Adrenal gland (tissue), 12 donors: ENCODE data around the gene DNAH12. TPM values are rescaled to one million over a fixed set of nuclear protein-coding genes. Genes with fewer than 3 reads are reported as not detected.
A peak's percentile ranks its signal among the peaks of the same experiment; 100 is the strongest.

Experiments
- DNase-seq, 7 donors: peaks; one replicate each; pipeline ENCODE4 v3.0.0-alpha.2; 2019 to 2020
- H3K27ac ChIP-seq, 5 donors: fragments of 200-600 bp; sonication (generic) in 4 of 5; 1 replicate in 3 of 5; 2 replicates in 2 of 5; pipeline versions ENCODE4 v1.5.1 to v1.8.0; 2016 to 2020; ENCODE audit warnings: mild to moderate bottlenecking in 1 of 5
- H3K27me3 ChIP-seq: fragments of 200-600 bp; 2 replicates; pipeline ENCODE4 v1.8.0; 2021
- H3K36me3 ChIP-seq, 2 donors: fragments of 200-600 bp; replicated peaks in 1 of 2; 1 replicate in 1 of 2; 2 replicates in 1 of 2; pipeline versions ENCODE4 v1.5.1 to v1.8.0; 2018 to 2022
- H3K4me1 ChIP-seq, 2 donors: fragments of 200-600 bp; replicated peaks in 1 of 2; 1 replicate in 1 of 2; 2 replicates in 1 of 2; pipeline versions ENCODE4 v1.5.1 to v1.8.0; 2018 to 2021
- H3K4me3 ChIP-seq, 4 donors: fragments of 200-600 bp; sonication (generic) in 3 of 4; one replicate each; pipeline ENCODE4 v1.5.1; 2016 to 2018
- H3K9me3 ChIP-seq, 3 donors: fragments of 200-600 bp; sonication (generic) in 1 of 3; replicated peaks in 1 of 3; 1 replicate in 2 of 3; 2 replicates in 1 of 3; pipeline versions ENCODE4 v1.5.1 to v1.8.0; 2016 to 2021
- POLR2A ChIP-seq, 2 donors: fragments of 450-650 bp; IDR thresholded peaks; one replicate each; pipeline ENCODE4 v1.6.1; 2017; ENCODE audit warnings: antibody characterized with exemption in 2 of 2, mild to moderate bottlenecking in 2 of 2, moderate library complexity in 1 of 2
- WGBS, 4 donors: extraction: QIAGEN DNeasy Blood & Tissue Kit in 2 of 4; methylation state at CpG; one replicate each; pipeline versions ENCODE4 v1.1.5 to v1.1.7; 2013 to 2017; 5-methylcytosine and 5-hydroxymethylcytosine counted together
- intact Hi-C, 2 donors: fragments of 100-400 bp; cut with DNase I; formaldehyde crosslinking; loops; one replicate each; pipeline versions ENCODE4 v1.14.1 to v1.15.0; 2022 to 2023
- polyA plus RNA-seq, 3 donors: library from polyadenylated mRNA; stranded (reverse); fragments of 200-250 nt in 2 of 3; fragments of 350-450 nt in 1 of 3; fragmentation: Illumina TruSeq in 1 of 3; extraction: RNeasy Lipid Tissue Mini Kit (QIAGEN cat#74804) in 1 of 3; gene quantifications; one replicate each; pipeline ENCODE4 v1.2.3, GENCODE V29; 2013 to 2014
- total RNA-seq, 9 donors: library from RNA; depleted of rRNA in 4 of 9; stranded (reverse); fragments of >200 nt in 4 of 9; fragments of 120-200 nt in 1 of 9; fragmentation: NEBNext Ultra II Directional in 1 of 9; extraction: Animal tissue kit (Norgen Biotek cat#: 25700) in 1 of 9; gene quantifications; one replicate each; pipeline versions ENCODE4 v1.1.0 to v1.2.4, GENCODE V29; 2013 to 2023
- TF ChIP-seq, protein P1 (sequence below), 6 experiments: fragments of 450-650 bp in 4 of 6; fragments of 200-600 bp in 2 of 6; sonication (generic) in 1 of 6; IDR thresholded peaks; 1 replicate in 5 of 6; 2 replicates in 1 of 6; pipeline versions ENCODE4 v1.5.1 to v1.8.0; 2016 to 2021; ENCODE audit warnings: antibody characterized with exemption in 6 of 6, mild to moderate bottlenecking in 2 of 6, moderate library complexity in 1 of 6
- donor health status: healthy with polysubstance abuse.
- donor health status: Bipolar disorder and iron deficiency.
- donor health status: DM: yes; HTN: yes; CAD: no.
- donor health status: DM: no; HTN: no; CAD: no.
- donor health status: DM: no; HTN: no; CAD: no.
- donor health status: DM: yes; HTN: yes; CAD: no.

Gene DNAH12
- total and polyA plus RNA-seq, 12 donors: 0.16 to 1.8 (median 0.58) TPM

DNA sequence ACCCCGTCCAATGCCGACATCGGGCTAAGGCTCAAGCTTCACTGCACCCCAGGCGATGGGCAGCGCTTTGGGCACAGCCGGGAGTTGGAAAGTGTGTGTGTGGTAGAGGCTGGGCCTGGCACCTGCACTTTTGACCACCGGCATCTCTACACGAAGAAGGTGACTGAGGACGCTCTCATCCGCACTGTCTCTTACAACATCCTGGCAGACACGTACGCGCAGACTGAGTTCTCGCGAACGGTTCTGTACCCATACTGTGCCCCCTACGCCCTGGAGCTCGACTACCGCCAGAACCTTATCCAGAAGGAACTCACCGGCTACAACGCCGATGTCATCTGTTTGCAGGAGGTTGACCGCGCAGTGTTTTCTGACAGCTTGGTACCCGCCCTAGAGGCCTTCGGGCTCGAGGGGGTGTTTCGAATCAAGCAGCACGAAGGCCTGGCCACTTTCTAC, 13.0 kb upstream of the DNAH12 start:
- peak overlapping the region in 3 of 4 donors; percentile 83 to 99 (median 95) for H3K4me3 ChIP-seq
- peaks cover 14 to 48% of the 10 kb centered on the region in 2 donors for H3K4me1 ChIP-seq
- H3K9me3 ChIP-seq: no peaks in the 10 kb centered on the region
- 1% methylated on average over 23 to 29 of the region's 29 CpGs for WGBS, 4 donors
- H3K27ac ChIP-seq: peak overlapping the region; percentile 85 to 97 (median 95)
- H3K36me3 ChIP-seq: peaks cover 0 to 26% of the 10 kb centered on the region in 2 donors
- TF ChIP-seq POLR2A (IDR thresholded peaks at IDR 0.05): peak in 1 of 2 donors; percentile 27
- TF ChIP-seq, protein P1, sequence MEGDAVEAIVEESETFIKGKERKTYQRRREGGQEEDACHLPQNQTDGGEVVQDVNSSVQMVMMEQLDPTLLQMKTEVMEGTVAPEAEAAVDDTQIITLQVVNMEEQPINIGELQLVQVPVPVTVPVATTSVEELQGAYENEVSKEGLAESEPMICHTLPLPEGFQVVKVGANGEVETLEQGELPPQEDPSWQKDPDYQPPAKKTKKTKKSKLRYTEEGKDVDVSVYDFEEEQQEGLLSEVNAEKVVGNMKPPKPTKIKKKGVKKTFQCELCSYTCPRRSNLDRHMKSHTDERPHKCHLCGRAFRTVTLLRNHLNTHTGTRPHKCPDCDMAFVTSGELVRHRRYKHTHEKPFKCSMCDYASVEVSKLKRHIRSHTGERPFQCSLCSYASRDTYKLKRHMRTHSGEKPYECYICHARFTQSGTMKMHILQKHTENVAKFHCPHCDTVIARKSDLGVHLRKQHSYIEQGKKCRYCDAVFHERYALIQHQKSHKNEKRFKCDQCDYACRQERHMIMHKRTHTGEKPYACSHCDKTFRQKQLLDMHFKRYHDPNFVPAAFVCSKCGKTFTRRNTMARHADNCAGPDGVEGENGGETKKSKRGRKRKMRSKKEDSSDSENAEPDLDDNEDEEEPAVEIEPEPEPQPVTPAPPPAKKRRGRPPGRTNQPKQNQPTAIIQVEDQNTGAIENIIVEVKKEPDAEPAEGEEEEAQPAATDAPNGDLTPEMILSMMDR (IDR thresholded peaks at IDR 0.05): no peak
- peak; percentile 26 to 65 (median 38) for DNase-seq
- no peaks in the 10 kb centered on the region for H3K27me3 ChIP-seq
- intact Hi-C loops: loop anchor here (5.0 kb wide), 2 partner anchors 35 to 40 kb away; partner anchors contain the start of gene ARF4 (in 1 of the 2)

DNA sequence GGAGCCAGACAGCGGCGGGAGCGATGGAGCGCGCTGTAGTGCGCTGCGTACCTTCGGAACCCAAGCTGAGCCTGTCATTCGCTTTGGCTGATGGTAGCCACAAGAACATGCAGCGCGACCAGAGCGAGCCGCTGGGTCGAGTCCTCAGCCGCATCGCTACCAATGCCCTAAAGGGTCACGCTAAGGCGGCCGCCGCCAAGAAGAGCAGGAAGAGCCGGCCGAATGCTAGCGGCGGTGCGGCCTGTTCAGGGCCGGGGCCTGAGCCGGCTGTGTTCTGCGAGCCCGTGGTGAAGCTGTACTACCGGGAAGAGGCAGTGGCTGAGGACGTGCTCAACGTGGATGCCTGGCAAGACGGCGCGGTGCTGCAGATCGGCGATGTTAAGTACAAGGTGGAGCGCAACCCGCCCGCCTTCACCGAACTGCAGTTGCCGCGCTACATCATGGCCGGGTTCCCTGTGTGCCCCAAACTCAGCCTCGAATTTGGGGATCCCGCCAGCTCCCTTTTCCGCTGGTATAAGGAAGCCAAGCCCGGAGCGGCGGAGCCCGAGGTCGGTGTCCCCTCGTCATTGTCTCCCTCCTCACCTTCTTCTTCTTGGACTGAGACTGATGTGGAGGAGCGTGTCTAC, 12.4 kb upstream of the DNAH12 start:
- peak in 5 of 7 donors; percentile 31 to 59 (median 41) for DNase-seq
- H3K9me3 ChIP-seq: no peaks in the 10 kb centered on the region
- 0 to 1% methylated on average over 54 of the region's 54 CpGs; no CpG with 5 or more reads in 2 of the 4 donors for WGBS, 4 donors
- TF ChIP-seq, protein P1 (IDR thresholded peaks at IDR 0.05): peak in 1 of 6 experiments; percentile 1
- no peak for TF ChIP-seq POLR2A (IDR thresholded peaks at IDR 0.05)
- intact Hi-C loops: loop anchor here (5.0 kb wide), 2 partner anchors 36 to 41 kb away; partner anchors contain the start of gene ARF4 (in 1 of the 2)
- H3K36me3 ChIP-seq: peaks cover 0 to 26% of the 10 kb centered on the region in 2 donors
- peak overlapping the region; percentile 85 to 97 (median 95) for H3K27ac ChIP-seq
- H3K27me3 ChIP-seq: no peaks in the 10 kb centered on the region
- H3K4me1 ChIP-seq: peaks cover 14 to 47% of the 10 kb centered on the region in 2 donors
- peak overlapping the region; percentile 30 to 99 (median 89) for H3K4me3 ChIP-seq

DNA sequence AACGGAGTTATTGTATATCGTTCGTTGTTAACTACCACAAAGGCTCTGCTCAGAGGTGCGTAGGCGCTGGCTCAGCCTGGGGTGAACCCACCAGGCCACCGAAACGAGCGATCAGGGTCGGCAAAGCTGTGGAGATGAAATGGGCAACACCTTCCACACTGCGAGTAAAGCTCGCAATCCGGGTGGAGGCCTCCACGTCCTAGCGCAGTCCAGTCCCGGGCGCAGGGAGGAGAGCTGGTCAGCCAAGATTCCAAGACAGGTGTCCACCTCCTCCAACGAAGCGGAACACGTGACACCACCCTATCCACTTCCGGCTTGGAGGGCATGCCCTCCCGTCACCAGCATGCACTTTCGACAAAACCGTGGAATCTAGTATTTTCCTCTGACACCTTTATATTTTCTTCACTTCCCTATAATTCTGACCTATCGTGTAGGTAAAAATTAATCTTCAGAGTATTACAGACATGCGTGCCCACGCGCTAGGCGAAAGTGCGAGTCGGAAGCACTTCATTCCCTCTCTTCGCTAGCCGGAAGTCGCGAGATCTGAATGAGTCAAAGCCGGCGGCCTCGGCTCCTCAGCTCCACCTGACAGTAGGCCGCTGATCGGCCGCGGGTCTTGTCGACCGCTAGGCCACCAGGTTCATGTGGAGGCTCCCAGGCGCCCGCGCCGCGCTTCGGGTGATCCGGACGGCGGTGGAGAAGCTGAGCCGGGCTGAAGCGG, 11.8 kb upstream of the DNAH12 start, which contains the start of gene PDE12:
Gene PDE12 (plus strand): TSS at position 537 of the 721 bp plus-strand sequence. CDS start 106 bp downstream, at position 643.
- 0 to 2% (median 1%) methylated on average over 28 to 54 of the region's 54 CpGs for WGBS, 4 donors
- peak; percentile 86 to 95 (median 92) for DNase-seq
- H3K27ac ChIP-seq: peak within 1 kb of the TSS; percentile 85 to 97 (median 95)
- H3K36me3 ChIP-seq: peaks cover 0 to 19% of the 10 kb centered on the region in 2 donors
- peaks cover 14 to 41% of the 10 kb centered on the region in 2 donors for H3K4me1 ChIP-seq
- TF ChIP-seq, protein P1 (IDR thresholded peaks at IDR 0.05): no peak
- TF ChIP-seq POLR2A (IDR thresholded peaks at IDR 0.05): peak; percentile 90 to 93
- intact Hi-C loops: loop anchor here (5.0 kb wide), 2 partner anchors 36 to 41 kb away; partner anchors contain the start of gene ARF4 (in 1 of the 2)
- no peaks in the 10 kb centered on the region for H3K9me3 ChIP-seq
- H3K27me3 ChIP-seq: no peaks in the 10 kb centered on the region
- H3K4me3 ChIP-seq: peak within 1 kb of the TSS; percentile 30 to 99 (median 89)

DNA sequence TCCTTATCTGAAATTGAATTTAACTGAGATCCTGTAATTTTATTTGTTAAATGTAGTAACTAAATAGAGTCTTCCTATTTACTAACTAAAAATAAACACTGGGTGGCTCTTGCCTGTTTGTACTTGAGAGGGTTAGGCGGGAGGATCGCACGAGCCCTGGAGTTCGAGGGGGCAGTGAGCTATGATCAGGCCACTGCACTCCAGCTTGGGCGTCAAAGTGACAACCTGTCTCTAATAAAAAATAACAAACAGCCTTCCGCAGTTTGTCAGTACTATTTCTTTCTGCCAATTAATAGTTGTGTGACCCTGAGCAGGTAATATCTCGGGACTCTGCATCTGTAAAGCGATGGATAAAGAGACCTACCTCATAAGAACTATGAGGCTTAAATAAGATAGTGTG, 11.2 kb upstream of the DNAH12 start:
- 19 to 27% (median 22%) methylated on average over 8 of the region's 8 CpGs for WGBS, 4 donors
- DNase-seq: peak in 2 of 7 donors; percentile 23 to 39
- intact Hi-C loops: loop anchor here (5.0 kb wide), 2 partner anchors 37 to 42 kb away; partner anchors contain the start of gene ARF4 (in 1 of the 2)
- Histone ChIP-seq H3K4me1 (peaks cover 14 to 38% of the 10 kb centered on the region in 2 donors), H3K27me3 (no peaks in the 10 kb centered on the region), H3K4me3 (peak overlapping the region; percentile 30 to 99 (median 89)), H3K36me3 (peaks cover 0 to 13% of the 10 kb centered on the region in 2 donors), H3K9me3 (no peaks in the 10 kb centered on the region), H3K27ac (peak overlapping the region; percentile 85 to 97 (median 95))
- TF ChIP-seq POLR2A (IDR thresholded peaks at IDR 0.05): no peak
- TF ChIP-seq, protein P1 (IDR thresholded peaks at IDR 0.05): no peak
